Measurements from ENCODE around the gene RUFY2.

DNA sequence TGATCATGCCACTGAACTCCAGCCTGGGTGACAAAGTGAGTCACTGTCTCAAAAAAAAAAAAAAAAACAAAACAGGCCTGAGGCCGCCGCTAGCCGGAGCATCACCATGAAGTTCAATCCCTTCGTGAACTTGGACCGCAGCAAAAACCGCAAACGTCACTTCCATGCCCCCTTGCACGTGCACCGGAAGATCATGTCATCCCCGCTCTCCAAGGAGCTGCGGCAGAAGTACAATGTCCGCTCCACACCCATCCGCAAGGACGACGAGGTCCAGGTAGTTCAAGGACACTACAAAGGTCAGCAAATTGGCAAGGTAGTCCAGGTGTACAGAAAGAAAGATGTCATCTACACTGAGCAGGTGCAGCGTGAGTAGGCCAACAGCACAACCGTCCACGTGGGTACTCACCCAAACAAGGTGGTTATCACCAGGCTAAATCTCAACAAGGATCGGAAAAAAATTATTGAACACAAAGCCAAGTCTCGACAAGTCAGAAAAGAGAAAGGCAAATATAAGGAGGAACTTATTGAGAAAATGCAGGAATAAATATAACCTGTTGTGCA, 17.5 kb upstream of the RUFY2 start:
- TF ChIP-seq PPARA (CRISPR knock-in tag; IDR thresholded peaks at IDR 0.05; ENCODE audit: borderline replicate concordance) (no peak), CSDC2 (CRISPR knock-in tag; IDR thresholded peaks at IDR 0.05) (no peak), SNAI2 (CRISPR knock-in tag; IDR thresholded peaks at IDR 0.05) (no peak), ESRRG (CRISPR knock-in tag; IDR thresholded peaks at IDR 0.05) (no peak), ARNTL (CRISPR knock-in tag; IDR thresholded peaks at IDR 0.05; ENCODE audit: borderline replicate concordance, low read depth) (no peak), ZFP30 (CRISPR knock-in tag; IDR thresholded peaks at IDR 0.05) (no peak)

Data from SK-N-SH treated with all-trans-retinoic acid at 6 μM for 48 hours (cell line).